Activated naive CD8-positive, alpha-beta T cell treated with anti-CD3 and anti-CD28 coated beads, Interleukin-2, amount 50 U/mL, for 16 hours (primary cell): Measurements from ENCODE around the gene COL25A1.

Experiments used
- DNase-seq: peaks from one replicate; pipeline ENCODE4 v3.0.0-alpha.2; 2020; ENCODE audit warnings: low read depth, low spot score

COL25A1 gene

GRCh38 chr4:108762559-108763225 is 539.8 kb downstream of the COL25A1 start, which contains the start of gene ETNPPL:
ETNPPL (minus strand) TSS chr4:108763053; CDS start chr4:108762898, 155 bp downstream.
- DNase-seq, result no peak
